Testis (tissue), 3 donors: Measurements from ENCODE around the gene SUCNR1. TPM values are rescaled to one million over a fixed set of nuclear protein-coding genes. Genes with fewer than 3 reads are reported as not detected.
"Not testable (repeated sequence)": the region's sequence is repeated elsewhere in the genome, so short reads cannot be mapped to it uniquely, and the experiment has no call there.

Source experiments
- DNase-seq: peaks from one replicate; pipeline ENCODE4 v3.0.0-alpha.2; 2019
- H3K27ac ChIP-seq, 2 donors: fragments of 200-600 bp; sonication (generic); one replicate each; pipeline ENCODE4 v1.5.1; 2019
- H3K27me3 ChIP-seq: fragments of 200-600 bp; sonication (generic); one replicate; pipeline ENCODE4 v1.5.1; 2019
- H3K36me3 ChIP-seq: fragments of 200-600 bp; sonication (generic); one replicate; pipeline ENCODE4 v1.5.1; 2017; ENCODE audit warnings: low read depth; ENCODE audit errors: missing control alignments
- H3K4me1 ChIP-seq: fragments of 200-600 bp; sonication (generic); one replicate; pipeline ENCODE4 v1.5.1; 2019
- H3K4me3 ChIP-seq, 2 donors: fragments of 200-600 bp; sonication (generic); one replicate each; pipeline ENCODE4 v1.5.1; 2017 to 2019
- H3K9me3 ChIP-seq: fragments of 200-600 bp; sonication (generic); one replicate; pipeline ENCODE4 v1.5.1; 2017
- POLR2A ChIP-seq: fragments of 450-650 bp; IDR thresholded peaks from one replicate; pipeline ENCODE4 v1.6.1; 2017; ENCODE audit warnings: antibody characterized with exemption, mild to moderate bottlenecking, moderate library complexity
- WGBS, 2 donors: methylation state at CpG; one replicate each; pipeline ENCODE4 v1.1.5; 2018; 5-methylcytosine and 5-hydroxymethylcytosine counted together
- intact Hi-C: fragments of 100-400 bp; cut with DNase I; formaldehyde crosslinking; loops from one replicate; pipeline ENCODE4 v1.15.1; 2023; ENCODE audit warnings: low total_unique reads
- polyA plus RNA-seq: library from polyadenylated mRNA; stranded (reverse); fragments of 350-450 nt; fragmentation: Illumina TruSeq; extraction: RNeasy Lipid Tissue Mini Kit (QIAGEN cat#74804); gene quantifications from one replicate; pipeline ENCODE4 v1.2.3, GENCODE V29; 2014; ENCODE audit warnings: low read depth, low replicate concordance; ENCODE audit not compliant: insufficient read depth
- total RNA-seq, 2 donors: library from RNA; depleted of rRNA; stranded (reverse); fragments of >200 nt; gene quantifications; one replicate each; pipeline ENCODE4 v1.2.3, GENCODE V29; 2016
- TF ChIP-seq, protein P1 (sequence below), 3 experiments: fragments of 450-650 bp in 2 of 3; fragments of 200-600 bp in 1 of 3; sonication (generic) in 1 of 3; IDR thresholded peaks; one replicate each; pipeline ENCODE4 v1.5.1; 2016 to 2019; ENCODE audit warnings: antibody characterized with exemption in 3 of 3, mild to moderate bottlenecking in 2 of 3, moderate library complexity in 1 of 3

Gene SUCNR1
- total and polyA plus RNA-seq, 3 donors from 2014 or later = 0.06 to 0.42 TPM; not detected in 1

DNA sequence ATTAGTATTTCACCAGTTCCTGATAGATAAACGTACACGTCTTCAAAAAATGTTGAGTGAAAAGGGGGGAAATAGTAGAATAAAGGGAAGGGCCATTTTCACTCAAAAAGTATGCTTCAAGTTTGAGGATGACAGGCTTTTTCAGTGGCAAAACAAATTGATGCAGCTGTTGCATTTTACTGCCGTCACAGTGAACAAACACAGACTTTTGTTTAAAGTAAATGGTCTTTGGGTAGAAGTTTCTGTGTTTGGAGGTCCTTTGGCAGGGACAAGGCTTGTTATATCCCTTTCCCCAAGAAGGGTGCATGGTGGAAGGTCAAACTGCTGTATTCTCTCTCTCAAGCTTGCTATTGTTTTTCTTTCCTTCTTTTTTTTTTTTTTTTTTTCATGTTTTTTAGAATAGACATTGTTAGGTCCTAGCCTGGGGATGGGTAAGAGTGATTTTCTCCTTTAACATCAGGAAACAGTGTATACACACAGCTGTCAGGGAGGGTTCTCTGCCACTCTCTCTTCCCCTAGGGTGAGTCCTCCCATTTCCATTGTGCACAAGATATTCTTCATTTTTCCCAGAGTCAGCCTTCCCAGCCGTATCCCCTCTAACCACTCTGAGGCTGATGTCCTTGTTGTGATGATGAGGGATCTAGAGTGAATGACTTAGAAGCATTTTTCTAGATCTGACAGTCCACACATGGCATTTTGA is 6.6 kb upstream of the SUCNR1 start:
- no peak overlapping the region for H3K4me3 ChIP-seq
- H3K27me3 ChIP-seq = no peaks in the 10 kb centered on the region
- H3K27ac ChIP-seq = no peak overlapping the region
- intact Hi-C loops = no loop called here
- WGBS, 2 donors = 49 to 59% methylated on average over 4 of the region's 4 CpGs
- H3K4me1 ChIP-seq = peaks cover 4% of the 10 kb centered on the region
- no peak for DNase-seq
- TF ChIP-seq POLR2A = no peak
- TF ChIP-seq, protein P1, sequence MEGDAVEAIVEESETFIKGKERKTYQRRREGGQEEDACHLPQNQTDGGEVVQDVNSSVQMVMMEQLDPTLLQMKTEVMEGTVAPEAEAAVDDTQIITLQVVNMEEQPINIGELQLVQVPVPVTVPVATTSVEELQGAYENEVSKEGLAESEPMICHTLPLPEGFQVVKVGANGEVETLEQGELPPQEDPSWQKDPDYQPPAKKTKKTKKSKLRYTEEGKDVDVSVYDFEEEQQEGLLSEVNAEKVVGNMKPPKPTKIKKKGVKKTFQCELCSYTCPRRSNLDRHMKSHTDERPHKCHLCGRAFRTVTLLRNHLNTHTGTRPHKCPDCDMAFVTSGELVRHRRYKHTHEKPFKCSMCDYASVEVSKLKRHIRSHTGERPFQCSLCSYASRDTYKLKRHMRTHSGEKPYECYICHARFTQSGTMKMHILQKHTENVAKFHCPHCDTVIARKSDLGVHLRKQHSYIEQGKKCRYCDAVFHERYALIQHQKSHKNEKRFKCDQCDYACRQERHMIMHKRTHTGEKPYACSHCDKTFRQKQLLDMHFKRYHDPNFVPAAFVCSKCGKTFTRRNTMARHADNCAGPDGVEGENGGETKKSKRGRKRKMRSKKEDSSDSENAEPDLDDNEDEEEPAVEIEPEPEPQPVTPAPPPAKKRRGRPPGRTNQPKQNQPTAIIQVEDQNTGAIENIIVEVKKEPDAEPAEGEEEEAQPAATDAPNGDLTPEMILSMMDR (IDR thresholded peaks at IDR 0.05) = no peak
- H3K36me3 ChIP-seq = no peaks in the 10 kb centered on the region
- no peaks in the 10 kb centered on the region for H3K9me3 ChIP-seq

DNA sequence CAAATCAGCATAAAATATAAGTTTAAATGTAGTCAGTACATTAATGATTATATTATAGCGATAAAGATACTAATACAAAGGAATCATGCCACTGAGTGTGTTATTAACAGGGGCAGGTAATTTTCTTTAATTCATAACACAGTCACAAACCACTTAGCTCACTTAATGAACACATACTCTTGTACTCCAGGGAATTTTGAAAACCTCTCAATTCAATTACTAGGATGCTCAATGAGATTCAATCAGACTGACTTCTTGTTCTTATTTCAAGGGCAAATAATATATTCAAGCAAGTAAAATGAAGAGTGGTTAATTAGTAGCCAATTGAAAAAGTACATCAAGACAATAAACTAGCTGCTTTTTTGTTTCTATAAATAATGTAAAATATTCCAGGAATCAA is 5.8 kb upstream of the SUCNR1 start:
- DNase-seq = no peak
- peaks cover 4% of the 10 kb centered on the region for H3K4me1 ChIP-seq
- H3K36me3 ChIP-seq = no peaks in the 10 kb centered on the region
- no peaks in the 10 kb centered on the region for H3K27me3 ChIP-seq
- H3K27ac ChIP-seq = no peak overlapping the region
- no peak overlapping the region for H3K4me3 ChIP-seq
- TF ChIP-seq, protein P1 (IDR thresholded peaks at IDR 0.05) = no peak
- no peak for TF ChIP-seq POLR2A
- H3K9me3 ChIP-seq = no peaks in the 10 kb centered on the region
- 96 to 97% methylated on average over 1 of the region's 1 CpG for WGBS, 2 donors
- intact Hi-C loops = no loop called here

DNA sequence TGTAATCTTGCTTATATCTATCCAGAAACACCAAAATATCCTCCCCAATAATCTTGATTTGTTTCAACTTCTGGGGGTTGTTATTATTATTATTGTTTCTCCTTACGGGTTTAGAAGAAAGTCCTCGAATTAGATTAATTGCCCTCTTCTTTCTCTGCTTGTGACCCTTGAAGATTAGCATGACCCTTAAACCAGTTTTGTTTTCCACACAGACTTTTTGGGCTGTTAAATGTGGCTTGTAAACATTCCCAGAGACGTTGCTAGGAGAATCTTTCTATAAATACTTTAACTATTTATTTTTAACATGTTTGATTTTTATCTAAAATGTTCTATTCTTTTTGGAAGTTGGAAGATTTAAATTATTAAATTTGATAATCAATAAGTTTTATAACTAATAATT is 4.3 kb upstream of the SUCNR1 start:
- intact Hi-C loops = no loop called here
- H3K4me3 ChIP-seq = no peak overlapping the region
- no peaks in the 10 kb centered on the region for H3K36me3 ChIP-seq
- H3K4me1 ChIP-seq = peaks cover 4% of the 10 kb centered on the region
- 26 to 28% methylated on average over 3 of the region's 3 CpGs for WGBS, 2 donors
- DNase-seq = no peak
- TF ChIP-seq, protein P1 (IDR thresholded peaks at IDR 0.05) = no peak
- TF ChIP-seq POLR2A = no peak
- H3K27ac ChIP-seq = no peak overlapping the region
- no peaks in the 10 kb centered on the region for H3K27me3 ChIP-seq
- no peaks in the 10 kb centered on the region for H3K9me3 ChIP-seq

DNA sequence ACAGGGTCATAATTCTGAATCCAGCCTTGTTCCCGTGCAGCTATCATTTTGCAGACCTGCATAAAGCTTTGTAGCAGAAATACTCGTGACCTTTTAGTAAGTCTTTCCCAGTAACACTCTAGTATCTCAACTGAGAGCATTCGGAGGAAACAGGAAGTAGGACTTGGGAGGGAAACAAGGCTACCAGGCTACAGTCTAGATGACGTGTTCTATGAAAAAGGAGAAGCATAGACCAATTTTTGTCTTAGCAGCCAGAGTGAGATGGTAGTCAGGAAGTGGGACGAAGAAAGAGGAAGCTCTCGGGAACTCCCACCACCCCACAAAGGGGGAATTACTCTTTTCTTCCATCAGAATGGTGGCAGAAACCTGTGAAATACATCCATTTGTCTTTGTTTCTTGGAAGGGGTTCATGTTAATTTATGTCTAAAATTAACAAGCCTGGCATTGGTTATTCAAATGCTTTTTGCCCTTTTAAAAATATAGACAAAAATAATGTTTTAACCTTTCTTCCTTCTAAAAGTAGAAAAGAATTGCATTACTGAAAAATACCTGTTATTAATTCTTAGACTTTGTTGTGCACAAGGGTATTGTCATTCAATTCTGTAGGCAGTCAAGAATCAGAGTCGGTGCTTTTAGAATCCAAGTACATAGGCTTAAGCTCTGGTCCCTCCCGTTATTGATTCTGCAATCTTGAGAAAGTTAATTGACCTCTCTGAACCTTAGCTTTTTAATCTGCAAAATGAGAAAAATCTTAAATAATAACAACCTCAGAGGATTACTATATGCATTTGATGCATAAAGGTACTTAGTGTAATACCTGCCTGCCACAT is 1.6 kb upstream of the SUCNR1 start:
- Histone ChIP-seq H3K4me3 (no peak overlapping the region), H3K27me3 (no peaks in the 10 kb centered on the region), H3K9me3 (no peaks in the 10 kb centered on the region), H3K27ac (no peak overlapping the region), H3K36me3 (no peaks in the 10 kb centered on the region), H3K4me1 (peaks cover 4% of the 10 kb centered on the region)
- 56 to 57% methylated on average over 8 of the region's 8 CpGs for WGBS, 2 donors
- no peak for TF ChIP-seq POLR2A
- TF ChIP-seq, protein P1 (IDR thresholded peaks at IDR 0.05) = no peak
- intact Hi-C loops = no loop called here
- no peak for DNase-seq

DNA sequence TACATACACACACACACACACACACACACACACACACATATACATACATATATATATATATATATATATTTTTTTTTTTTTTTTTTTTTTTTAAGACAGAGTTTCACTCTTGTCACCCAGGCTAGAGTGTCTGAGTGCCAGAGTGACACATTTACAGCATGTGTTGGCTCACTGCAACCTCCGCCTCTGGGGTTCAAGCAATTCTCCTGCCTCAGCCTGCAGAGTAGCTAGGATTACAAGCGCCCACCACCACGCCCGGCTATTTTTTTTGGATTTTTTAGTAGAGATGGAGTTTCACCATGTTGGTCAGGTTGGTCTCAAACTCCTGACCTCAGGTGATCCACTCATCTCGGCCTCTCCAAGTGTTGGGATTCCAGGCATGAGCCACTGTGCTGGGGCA is 636 bp downstream of the SUCNR1 start:
- DNase-seq, H3K27ac ChIP-seq, H3K4me3 ChIP-seq, H3K36me3 ChIP-seq, H3K4me1 ChIP-seq, intact Hi-C loops, H3K27me3 ChIP-seq, H3K9me3 ChIP-seq: not testable (repeated sequence)
- 92 to 95% methylated on average over 5 of the region's 5 CpGs for WGBS, 2 donors
